ENCODE measurements around the gene CCDC102B. TPM values are rescaled to one million over a fixed set of nuclear protein-coding genes. Genes with fewer than 3 reads are reported as not detected.

The CCDC102B gene

DNA sequence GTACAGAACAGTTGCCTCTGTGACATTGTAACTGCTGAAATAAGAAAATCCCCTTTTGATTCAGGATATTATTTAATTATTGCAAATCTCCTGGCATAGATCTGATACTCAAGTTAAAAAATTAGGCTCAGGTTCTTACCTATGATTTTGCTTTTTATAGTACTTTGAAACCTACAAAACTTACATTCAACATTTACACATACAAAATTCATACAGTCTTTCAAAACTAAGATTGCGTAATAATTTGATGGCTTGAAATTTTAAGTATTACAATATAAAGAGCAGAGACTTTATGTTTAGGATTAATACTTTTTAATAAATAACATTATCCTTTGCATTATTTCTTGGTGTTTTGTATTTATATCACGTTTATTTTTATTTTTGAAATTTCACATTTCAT is 291.1 kb downstream of the CCDC102B start:
- Histone ChIP-seq H3K79me2 (ENCODE audit: control insufficient read depth, insufficient read depth, low read length) (no peaks in the 10 kb centered on the region), H4K8ac (ENCODE audit: low read depth, low read length) (no peak overlapping the region), H2BK5ac (ENCODE audit: low read length) (no peak overlapping the region), H3K23ac (ENCODE audit: low read length) (no peak overlapping the region), H3K4me1 (ENCODE audit: control insufficient read depth, low read depth, low read length) (no peaks in the 10 kb centered on the region), H2BK120ac (ENCODE audit: low read depth, low read length) (no peak overlapping the region), H3K27me3 (ENCODE audit: insufficient read depth, low read length, poor library complexity) (no peaks in the 10 kb centered on the region), H3K56ac (ENCODE audit: low read length) (no peak overlapping the region), H3K4ac (ENCODE audit: low read depth, low read length) (no peak overlapping the region), H3K27ac (ENCODE audit: low read depth, low read length) (no peak overlapping the region), H3K9ac (ENCODE audit: low read length) (no peak overlapping the region), H2BK15ac (replicated peaks; ENCODE audit: low read depth) (no peak overlapping the region), H3K4me3 (ENCODE audit: low read length) (no peak overlapping the region), H4K5ac (ENCODE audit: low read length) (no peak overlapping the region), H3K36me3 (ENCODE audit: control insufficient read depth, insufficient read depth, low read length) (no peaks in the 10 kb centered on the region), H3K4me2 (ENCODE audit: low read length) (no peak overlapping the region), H3K18ac (ENCODE audit: low read length) (no peak overlapping the region), H3K79me1 (ENCODE audit: low read length) (no peaks in the 10 kb centered on the region), H2AK5ac (ENCODE audit: low read length) (no peak overlapping the region)
- WGBS (ENCODE audit: extremely low coverage, insufficient coverage, low lambda C conversion rate): 100% methylated on average over 2 of the region's 2 CpGs
- DNase-seq: no peak

DNA sequence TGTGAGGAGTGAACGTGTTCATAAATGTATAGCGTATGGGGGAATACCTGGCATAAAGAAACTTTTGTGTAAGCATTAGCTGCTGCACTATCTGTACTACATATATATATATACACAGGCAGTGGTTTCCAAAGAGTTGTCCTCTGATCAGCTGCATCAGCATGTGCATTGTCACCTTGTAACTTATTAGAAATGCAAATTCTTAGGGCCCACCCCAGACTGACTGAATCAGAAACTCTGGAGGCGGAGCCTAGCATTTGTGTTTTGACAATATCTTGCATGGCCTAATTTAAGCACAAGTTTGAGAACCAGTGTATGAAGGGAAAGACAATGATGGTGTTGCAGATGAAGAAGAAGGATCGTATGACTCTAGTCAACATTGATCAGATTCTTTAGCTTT is 299.5 kb downstream of the CCDC102B start:
- no peak overlapping the region for H2BK15ac ChIP-seq (replicated peaks; ENCODE audit: low read depth)
- no peak for DNase-seq
- no peak overlapping the region for H2BK120ac ChIP-seq (ENCODE audit: low read depth, low read length)
- H2AK5ac ChIP-seq (ENCODE audit: low read length): no peak overlapping the region
- WGBS (ENCODE audit: extremely low coverage, insufficient coverage, low lambda C conversion rate): no CpG with 5 or more reads among the region's 4 CpGs
- no peak overlapping the region for H4K8ac ChIP-seq (ENCODE audit: low read depth, low read length)
- H3K79me1 ChIP-seq (ENCODE audit: low read length): no peaks in the 10 kb centered on the region
- no peak overlapping the region for H3K9ac ChIP-seq (ENCODE audit: low read length)
- no peak overlapping the region for H3K4me3 ChIP-seq (ENCODE audit: low read length)
- H3K18ac ChIP-seq (ENCODE audit: low read length): no peak overlapping the region
- no peaks in the 10 kb centered on the region for H3K4me1 ChIP-seq (ENCODE audit: control insufficient read depth, low read depth, low read length)
- no peak overlapping the region for H3K4me2 ChIP-seq (ENCODE audit: low read length)
- H3K27me3 ChIP-seq (ENCODE audit: insufficient read depth, low read length, poor library complexity): no peaks in the 10 kb centered on the region
- H4K5ac ChIP-seq (ENCODE audit: low read length): no peak overlapping the region
- H3K27ac ChIP-seq (ENCODE audit: low read depth, low read length): no peak overlapping the region
- no peak overlapping the region for H2BK5ac ChIP-seq (ENCODE audit: low read length)
- H3K79me2 ChIP-seq (ENCODE audit: control insufficient read depth, insufficient read depth, low read length): no peaks in the 10 kb centered on the region
- H3K36me3 ChIP-seq (ENCODE audit: control insufficient read depth, insufficient read depth, low read length): no peaks in the 10 kb centered on the region
- no peak overlapping the region for H3K23ac ChIP-seq (ENCODE audit: low read length)
- H3K4ac ChIP-seq (ENCODE audit: low read depth, low read length): no peak overlapping the region
- H3K56ac ChIP-seq (ENCODE audit: low read length): no peak overlapping the region

DNA sequence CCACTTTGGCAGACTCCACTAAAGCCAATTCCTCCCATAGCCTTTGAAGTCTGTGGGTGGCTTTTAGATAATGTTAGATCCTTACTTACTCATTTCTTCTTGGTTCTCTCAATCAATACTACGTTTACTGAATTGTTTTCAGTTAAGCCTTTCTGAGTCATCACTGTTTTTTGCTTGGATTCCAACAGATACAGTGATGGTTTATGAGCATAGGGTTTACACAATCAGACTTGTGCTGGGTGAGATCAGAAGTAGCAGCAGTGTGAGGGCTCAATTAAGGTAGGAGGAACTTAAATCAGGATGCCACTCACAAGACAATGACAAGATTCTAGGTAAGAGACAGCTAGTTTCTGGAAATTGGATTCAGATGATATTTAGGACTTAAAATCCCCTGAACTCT is 305.1 kb downstream of the CCDC102B start:
- Histone ChIP-seq H3K56ac (ENCODE audit: low read length) (no peak overlapping the region), H3K36me3 (ENCODE audit: control insufficient read depth, insufficient read depth, low read length) (no peaks in the 10 kb centered on the region), H2BK5ac (ENCODE audit: low read length) (no peak overlapping the region), H3K23ac (ENCODE audit: low read length) (no peak overlapping the region), H3K27me3 (ENCODE audit: insufficient read depth, low read length, poor library complexity) (no peaks in the 10 kb centered on the region), H4K5ac (ENCODE audit: low read length) (no peak overlapping the region), H2BK15ac (replicated peaks; ENCODE audit: low read depth) (no peak overlapping the region), H3K79me1 (ENCODE audit: low read length) (no peaks in the 10 kb centered on the region), H3K27ac (ENCODE audit: low read depth, low read length) (no peak overlapping the region), H3K4me2 (ENCODE audit: low read length) (no peak overlapping the region), H2AK5ac (ENCODE audit: low read length) (no peak overlapping the region), H3K79me2 (ENCODE audit: control insufficient read depth, insufficient read depth, low read length) (no peaks in the 10 kb centered on the region), H3K4me1 (ENCODE audit: control insufficient read depth, low read depth, low read length) (no peaks in the 10 kb centered on the region), H3K4me3 (ENCODE audit: low read length) (no peak overlapping the region), H3K9ac (ENCODE audit: low read length) (no peak overlapping the region), H3K18ac (ENCODE audit: low read length) (no peak overlapping the region), H2BK120ac (ENCODE audit: low read depth, low read length) (no peak overlapping the region), H3K4ac (ENCODE audit: low read depth, low read length) (no peak overlapping the region), H4K8ac (ENCODE audit: low read depth, low read length) (no peak overlapping the region)
- DNase-seq: no peak
- no CpG with 5 or more reads among the region's 1 CpG for WGBS (ENCODE audit: extremely low coverage, insufficient coverage, low lambda C conversion rate)

Small RNAs within 50 kb of the gene (small RNA-seq; reads per million reads assigned to genes)
- not detected for gene RNU6-39P (ENCODE audit: insufficient read depth)

All from mesendoderm (in vitro differentiated cells).